ENCODE results near the gene GNG13. TPM values are rescaled to one million over a fixed set of nuclear protein-coding genes. Genes with fewer than 3 reads are reported as not detected.

Gene GNG13
- total and polyA plus RNA-seq, 2 of the 4 experiments (the other 2 are of a cell fraction), result not detected

DNA sequence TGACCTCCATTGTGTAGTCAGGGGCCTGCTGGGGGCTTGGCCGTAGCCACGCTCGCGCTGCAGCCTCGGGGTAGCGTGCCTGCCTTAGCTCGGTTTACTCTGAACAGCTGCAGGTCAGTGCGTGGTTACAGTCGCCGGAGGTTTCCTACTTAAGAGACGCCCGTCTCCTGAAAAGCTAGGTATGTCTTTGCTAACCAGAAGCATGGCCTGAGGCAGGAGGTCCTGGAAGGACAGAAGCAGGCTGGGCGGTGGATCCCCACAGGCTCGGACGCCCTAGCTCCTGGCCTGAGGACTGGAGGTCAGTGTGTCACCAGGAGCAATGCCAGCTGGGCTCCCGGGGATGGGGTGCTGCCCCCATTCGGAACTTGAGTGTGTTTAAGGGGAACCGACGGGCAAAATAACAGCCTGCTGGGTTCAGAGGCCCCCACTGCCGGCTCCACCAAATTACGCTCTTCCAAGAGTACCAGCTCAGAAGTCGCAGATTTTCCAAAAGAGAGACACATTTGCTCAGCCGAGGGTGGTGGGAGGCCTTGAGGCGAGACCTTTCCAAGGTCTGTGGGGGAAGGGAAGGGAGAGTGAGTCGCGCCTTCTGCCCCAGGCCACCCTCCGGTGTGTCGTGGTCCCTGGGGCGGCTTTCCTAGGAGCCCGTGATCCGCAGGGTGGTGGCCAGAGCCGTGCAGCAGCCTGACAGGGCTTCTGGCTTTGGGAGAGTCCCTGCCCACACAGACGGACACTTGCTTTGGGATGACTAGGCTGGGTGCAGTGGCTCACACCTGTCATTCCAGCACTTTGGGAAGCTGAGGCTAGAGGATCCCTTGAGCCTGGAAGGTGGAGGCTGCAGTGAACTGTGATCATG, 3.9 kb upstream of the GNG13 start:
- TF ChIP-seq RFX5 (IDR thresholded peaks at IDR 0.05; ENCODE audit: low read depth, low read length) (no peak), CHD1 (IDR thresholded peaks at IDR 0.05; ENCODE audit: low read depth, low read length) (no peak), RCOR1 (IDR thresholded peaks at IDR 0.05; ENCODE audit: insufficient replicate concordance, low read length) (no peak), BHLHE40 (IDR thresholded peaks at IDR 0.05; ENCODE audit: low read depth, low read length) (no peak)
- TF ChIP-seq, protein P1, sequence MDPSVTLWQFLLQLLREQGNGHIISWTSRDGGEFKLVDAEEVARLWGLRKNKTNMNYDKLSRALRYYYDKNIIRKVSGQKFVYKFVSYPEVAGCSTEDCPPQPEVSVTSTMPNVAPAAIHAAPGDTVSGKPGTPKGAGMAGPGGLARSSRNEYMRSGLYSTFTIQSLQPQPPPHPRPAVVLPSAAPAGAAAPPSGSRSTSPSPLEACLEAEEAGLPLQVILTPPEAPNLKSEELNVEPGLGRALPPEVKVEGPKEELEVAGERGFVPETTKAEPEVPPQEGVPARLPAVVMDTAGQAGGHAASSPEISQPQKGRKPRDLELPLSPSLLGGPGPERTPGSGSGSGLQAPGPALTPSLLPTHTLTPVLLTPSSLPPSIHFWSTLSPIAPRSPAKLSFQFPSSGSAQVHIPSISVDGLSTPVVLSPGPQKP (IDR thresholded peaks at IDR 0.05; ENCODE audit: borderline replicate concordance, low read depth, low read length), result no peak
- Histone ChIP-seq H3K27ac (ENCODE audit: insufficient read depth, low read length) (no peak overlapping the region), H2BK20ac (ENCODE audit: low read depth, low read length) (no peak overlapping the region), H4K5ac (ENCODE audit: low read depth, low read length) (no peak overlapping the region), H3K4me1 (ENCODE audit: control insufficient read depth, insufficient read depth, low read length) (peaks cover 3% of the 10 kb centered on the region; the same call in 1 of the 2 replicates), H3K36me3 (ENCODE audit: control insufficient read depth, insufficient read depth, low read length) (no peaks in the 10 kb centered on the region), H2BK15ac (ENCODE audit: low read depth, low read length) (no peak overlapping the region), H3K4me3 (ENCODE audit: insufficient read depth, low read depth, low read length) (no peak overlapping the region), H4K20me1 (ENCODE audit: insufficient read depth, low read length) (no peaks in the 10 kb centered on the region), H3K27me3 (ENCODE audit: control insufficient read depth, insufficient read depth, low read length) (peaks cover 15% of the 10 kb centered on the region), H3K9me1 (ENCODE audit: insufficient read depth, low read length) (0 out of 2 replicates have a peak, but pooled peaks cover 3% of the 10 kb centered on the region), H3K18ac (ENCODE audit: low read depth, low read length) (no peak overlapping the region), H3K4ac (ENCODE audit: low read depth, low read length) (no peak overlapping the region), H2BK5ac (ENCODE audit: low read depth, low read length, poor library complexity, severe bottlenecking) (no peak overlapping the region), H4K91ac (ENCODE audit: insufficient read depth, low read depth, low read length) (no peak overlapping the region), H3K9ac (ENCODE audit: low read depth, low read length) (no peak overlapping the region), H3K79me1 (ENCODE audit: low read depth in 1 of 2, low read length in 2 of 2) (peaks cover 4 to 12% of the 10 kb centered on the region in 2 experiments; a peak in 3 of 4 replicates), H2BK120ac (ENCODE audit: low read depth, low read length) (no peak overlapping the region), H3K23ac (ENCODE audit: low read depth, low read length) (no peak overlapping the region), H3K56ac (ENCODE audit: extremely low read depth, insufficient read depth, low read length) (no peak overlapping the region), H2AFZ (replicated peaks; ENCODE audit: low read length, poor library complexity) (no peak overlapping the region), H2AK9ac (replicated peaks; ENCODE audit: low read depth, low read length, poor library complexity) (no peak overlapping the region), H2AK5ac (ENCODE audit: low read depth, low read length) (no peak overlapping the region), H3K9me3 (ENCODE audit: control insufficient read depth, insufficient read depth, low read length) (no peaks in the 10 kb centered on the region), H3K4me2 (ENCODE audit: low read depth, low read length) (no peak overlapping the region), H4K8ac (ENCODE audit: low read depth in 2 of 2, low read length in 2 of 2) (no peak overlapping the region), H3K14ac (replicated peaks; ENCODE audit: low read depth, low read length) (no peak overlapping the region)
- in situ Hi-C loops (cut with MboI; ENCODE audit: low sequenced_read_pairs), result loop anchor here (25.0 kb wide), 1 partner anchor 408 kb away; no protein-coding TSS in a partner anchor
- 67% methylated on average over 11 of the region's 33 CpGs; no CpG with 5 or more reads in 1 of the 2 experiments for WGBS, 2 experiments (ENCODE audit: extremely low coverage in 2 of 2, insufficient read length in 1 of 2)
- no peak for ATAC-seq (ENCODE audit: low read depth)
- BruUV-seq (replicated peaks), result no TSS peak
- intact Hi-C loops (cut with micrococcal nuclease), result no loop called here
- ChIA-PET CTCF (no interaction called here), POLR2A (ENCODE audit: unreplicated experiment) (no interaction called here)
- no peak for DNase-seq
- dilution Hi-C loops (cut with HindIII; ENCODE audit: low sequenced_read_pairs, unreplicated experiment), result no loop called here

All from IMR-90 (cell line).